Body of pancreas (tissue), 4 donors: Measurements from ENCODE around the gene SLC6A13.

ENCODE experiments used
- POLR2A ChIP-seq, 3 donors: fragments of 450-650 bp; IDR thresholded peaks; one replicate each; pipeline ENCODE4 v1.6.1; 2016; ENCODE audit warnings: antibody characterized with exemption in 3 of 3, mild to moderate bottlenecking in 2 of 3
- TF ChIP-seq, protein P1 (sequence below), 7 experiments: fragments of 450-650 bp in 4 of 7; fragments of 200-600 bp in 3 of 7; sonication (generic) in 3 of 7; IDR thresholded peaks; one replicate each; pipeline ENCODE4 v1.5.1; 2016 to 2019; ENCODE audit warnings: antibody characterized with exemption in 7 of 7

DNA sequence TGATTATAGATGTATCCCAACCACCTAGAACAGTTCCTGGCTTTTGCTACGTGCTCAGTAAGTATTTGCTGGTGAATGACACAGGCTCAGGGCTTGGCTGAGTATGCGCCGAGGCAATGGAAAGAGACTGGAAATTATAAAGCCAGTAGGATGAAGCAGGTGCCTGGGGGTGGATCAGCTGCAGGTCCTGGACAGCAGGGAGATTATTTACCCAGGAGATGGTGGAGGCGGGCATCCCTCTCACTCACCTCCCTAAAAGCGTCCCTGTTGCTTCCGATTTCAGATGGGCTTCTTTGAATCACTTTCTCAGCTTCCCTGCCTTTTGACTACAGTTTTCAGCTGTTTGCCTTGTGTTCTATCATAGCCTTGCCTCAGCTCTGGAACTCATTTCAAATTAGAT, 6.4 kb downstream of the SLC6A13 start:
- TF ChIP-seq, protein P1, sequence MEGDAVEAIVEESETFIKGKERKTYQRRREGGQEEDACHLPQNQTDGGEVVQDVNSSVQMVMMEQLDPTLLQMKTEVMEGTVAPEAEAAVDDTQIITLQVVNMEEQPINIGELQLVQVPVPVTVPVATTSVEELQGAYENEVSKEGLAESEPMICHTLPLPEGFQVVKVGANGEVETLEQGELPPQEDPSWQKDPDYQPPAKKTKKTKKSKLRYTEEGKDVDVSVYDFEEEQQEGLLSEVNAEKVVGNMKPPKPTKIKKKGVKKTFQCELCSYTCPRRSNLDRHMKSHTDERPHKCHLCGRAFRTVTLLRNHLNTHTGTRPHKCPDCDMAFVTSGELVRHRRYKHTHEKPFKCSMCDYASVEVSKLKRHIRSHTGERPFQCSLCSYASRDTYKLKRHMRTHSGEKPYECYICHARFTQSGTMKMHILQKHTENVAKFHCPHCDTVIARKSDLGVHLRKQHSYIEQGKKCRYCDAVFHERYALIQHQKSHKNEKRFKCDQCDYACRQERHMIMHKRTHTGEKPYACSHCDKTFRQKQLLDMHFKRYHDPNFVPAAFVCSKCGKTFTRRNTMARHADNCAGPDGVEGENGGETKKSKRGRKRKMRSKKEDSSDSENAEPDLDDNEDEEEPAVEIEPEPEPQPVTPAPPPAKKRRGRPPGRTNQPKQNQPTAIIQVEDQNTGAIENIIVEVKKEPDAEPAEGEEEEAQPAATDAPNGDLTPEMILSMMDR (IDR thresholded peaks at IDR 0.05) = no peak
- no peak for TF ChIP-seq POLR2A (IDR thresholded peaks at IDR 0.05)
